ENCODE measurements around the gene OTOP3.

- TF ChIP-seq CTCF (conservative IDR thresholded peaks at IDR 0.05; ENCODE audit: low read depth in 2 of 2) (no peak), EZH2phosphoT487 (IDR thresholded peaks at IDR 0.05; ENCODE audit: unreplicated experiment) (no peak), EZH2 (IDR thresholded peaks at IDR 0.05; ENCODE audit: low read depth, unreplicated experiment) (no peak), NANOG (IDR thresholded peaks at IDR 0.05; ENCODE audit: borderline replicate concordance) (no peak), REST (IDR thresholded peaks at IDR 0.05; ENCODE audit: unreplicated experiment) (no peak), POLR2AphosphoS5 (IDR thresholded peaks at IDR 0.05; ENCODE audit: low read depth) (no peak), CREB1 (CRISPR knock-in tag; IDR thresholded peaks at IDR 0.05; ENCODE audit: low read depth) (no peak), ZNF331 (CRISPR knock-in tag; IDR thresholded peaks at IDR 0.05; ENCODE audit: low read depth) (no peak), JUNB (IDR thresholded peaks at IDR 0.05; ENCODE audit: unreplicated experiment) (no peak), STAT1 (IDR thresholded peaks at IDR 0.05; ENCODE audit: unreplicated experiment) (no peak), ZNF114 (CRISPR knock-in tag; IDR thresholded peaks at IDR 0.05) (no peak), ZNF462 (CRISPR knock-in tag; IDR thresholded peaks at IDR 0.05) (no peak)
These were observed 45.1 kb upstream of the OTOP3 start for GRCh38 chr17:74890554-74890953.

All from GM23338 (cell line).